ENCODE results near the gene LRATD1.

GRCh38 chr2:14654835-14655282 lies 22.3 kb downstream of the LRATD1 start:
- TF ChIP-seq CTCF (conservative IDR thresholded peaks at IDR 0.05 in 1 of 2, IDR thresholded peaks at IDR 0.05 in 1 of 2; ENCODE audit: low read depth in 1 of 2, low read length in 2 of 2) (no peak), EZH2 (IDR thresholded peaks at IDR 0.05; ENCODE audit: low read length, missing control alignments) (no peak)

All from fibroblast of lung (primary cell).